Fibroblast of skin of right biceps (primary cell): Measurements from ENCODE around the gene MEAK7.

ENCODE experiments used
- DNase-seq: peaks from one replicate; pipeline ENCODE4 v3.0.0-alpha.2; 2013

The MEAK7 gene

DNA sequence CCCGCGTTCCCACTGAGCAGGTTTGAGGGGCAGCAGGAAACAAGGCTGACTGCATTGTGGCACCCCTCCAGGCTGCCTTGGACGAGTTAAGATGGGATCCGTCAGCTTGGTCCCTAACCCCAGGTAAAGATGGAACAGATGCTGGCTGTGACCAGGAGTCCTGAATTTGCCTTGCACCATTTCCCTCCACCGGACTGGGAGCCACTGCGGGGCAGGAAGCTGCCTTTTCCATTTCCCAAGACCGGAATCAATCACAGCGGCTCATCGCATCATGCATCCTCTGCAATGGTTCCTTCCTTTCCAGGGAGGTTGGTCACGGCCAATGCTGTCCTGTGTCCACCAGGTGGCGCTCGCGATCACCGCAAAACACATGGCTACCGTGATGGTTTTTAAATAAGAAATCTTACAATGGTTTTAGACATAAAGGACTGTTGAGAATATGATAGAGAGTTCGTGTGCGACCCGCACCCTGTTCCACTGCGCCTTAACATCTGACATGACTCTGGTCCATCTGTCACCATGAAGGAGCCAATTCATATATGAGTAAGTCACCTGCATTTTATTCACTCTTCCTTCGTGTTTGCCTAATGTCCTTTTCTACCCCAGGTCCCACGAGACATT, 6.8 kb upstream of the MEAK7 start:
- DNase-seq: peak; percentile 83

- DNase-seq: no peak
Measured at GRCh38 chr16:84509032-84509950, 4.8 kb upstream of the MEAK7 start.

DNA sequence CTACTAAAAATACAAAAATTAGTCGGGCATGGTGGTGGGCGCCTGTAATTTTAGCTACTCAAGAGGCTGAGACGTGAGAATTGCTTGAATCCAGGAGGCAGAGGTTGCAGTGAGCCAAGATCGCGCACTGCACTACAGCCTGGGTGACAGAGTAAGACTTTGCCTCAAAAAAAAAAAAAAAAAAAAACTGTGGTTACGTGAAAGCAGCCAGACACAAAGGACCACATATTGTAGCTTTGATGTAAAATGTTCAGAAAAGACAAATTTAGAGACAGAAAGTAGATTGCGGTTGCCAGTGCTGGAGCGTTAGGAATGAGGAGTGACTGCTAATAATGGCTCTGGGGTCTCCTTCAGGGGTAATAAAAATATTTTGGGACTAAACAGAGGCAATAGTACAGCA, 4.0 kb upstream of the MEAK7 start:
- DNase-seq: no peak

DNA sequence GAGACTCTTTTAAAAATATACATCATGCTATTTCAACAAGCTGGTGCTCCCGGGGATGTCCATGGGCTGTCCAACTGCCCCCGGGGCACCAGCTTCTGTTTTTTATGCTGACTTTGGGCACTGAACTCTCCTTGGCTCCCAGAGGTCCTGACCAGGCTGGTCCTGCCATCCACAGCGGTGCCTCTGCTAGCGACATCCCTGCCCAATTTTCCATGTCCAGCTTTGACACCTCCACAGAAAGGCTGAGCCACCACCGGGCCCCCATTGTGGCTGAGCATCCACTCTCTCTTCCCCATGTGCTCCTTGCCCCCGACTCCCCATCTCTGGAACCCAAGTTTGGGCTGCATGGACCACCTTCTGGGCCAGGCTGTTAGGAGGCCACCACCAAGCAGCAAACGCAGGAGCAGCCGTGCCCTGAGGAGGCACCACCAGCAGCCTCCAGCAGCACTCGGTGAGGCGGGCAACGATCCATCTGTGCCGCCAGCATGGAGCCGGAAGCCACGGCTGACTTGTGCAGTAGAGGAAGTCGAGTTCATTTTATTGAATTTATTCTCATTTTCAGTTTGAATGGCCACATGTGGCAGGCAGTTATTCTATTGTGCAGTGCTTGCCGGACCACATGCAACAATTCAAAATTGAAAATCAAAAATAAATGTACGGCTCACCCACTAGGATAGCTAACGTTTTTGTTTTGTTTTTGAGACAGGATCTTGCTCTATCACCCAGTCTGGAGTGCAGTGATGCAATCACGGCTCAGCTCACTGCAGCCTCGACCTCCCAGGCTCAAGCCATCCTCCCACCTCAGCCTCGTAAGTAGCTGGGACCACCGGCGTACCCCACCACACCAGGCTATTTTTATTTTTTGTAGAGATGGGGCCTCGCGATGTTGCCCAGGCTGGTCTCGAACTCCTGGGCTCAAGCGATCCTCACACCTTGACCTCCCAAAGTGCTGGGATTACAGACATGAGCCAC, 2.8 kb upstream of the MEAK7 start:
- peak; percentile 33 for DNase-seq

- no peak for DNase-seq
Measured at GRCh38 chr16:84505249-84506187, 1.1 kb upstream of the MEAK7 start.

DNA sequence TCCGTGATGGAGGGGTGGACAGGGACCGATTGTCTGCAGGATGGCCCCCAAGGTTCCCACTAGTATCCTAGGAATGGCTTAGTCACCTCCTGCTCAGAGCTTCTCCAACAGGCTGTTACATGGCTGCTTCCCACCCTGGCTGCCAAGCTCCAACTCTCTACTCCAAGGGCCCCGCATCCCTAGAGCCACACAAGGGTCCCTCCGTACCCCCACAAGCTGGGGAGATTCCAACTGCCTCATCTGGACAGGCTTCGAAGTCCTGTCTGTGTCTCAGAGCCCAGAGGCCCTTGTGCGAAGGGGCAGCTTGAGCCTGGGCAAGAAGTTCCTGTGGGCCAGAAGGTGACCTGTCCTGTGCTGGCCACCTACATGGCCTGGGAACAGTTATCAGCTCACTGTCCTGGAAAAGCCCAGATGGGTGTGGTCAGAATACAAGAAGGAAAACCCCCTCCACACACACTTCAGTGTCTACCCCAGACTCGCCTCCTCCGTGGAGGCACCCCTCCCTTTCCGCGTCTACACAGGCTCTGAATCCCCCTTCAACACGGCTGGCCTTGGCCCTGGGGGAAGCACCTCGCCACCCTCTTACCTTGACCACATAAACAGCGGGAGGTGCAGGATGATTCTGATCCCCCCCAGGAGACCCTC, 586 bp downstream of the MEAK7 start:
- peak; percentile 52 for DNase-seq

DNA sequence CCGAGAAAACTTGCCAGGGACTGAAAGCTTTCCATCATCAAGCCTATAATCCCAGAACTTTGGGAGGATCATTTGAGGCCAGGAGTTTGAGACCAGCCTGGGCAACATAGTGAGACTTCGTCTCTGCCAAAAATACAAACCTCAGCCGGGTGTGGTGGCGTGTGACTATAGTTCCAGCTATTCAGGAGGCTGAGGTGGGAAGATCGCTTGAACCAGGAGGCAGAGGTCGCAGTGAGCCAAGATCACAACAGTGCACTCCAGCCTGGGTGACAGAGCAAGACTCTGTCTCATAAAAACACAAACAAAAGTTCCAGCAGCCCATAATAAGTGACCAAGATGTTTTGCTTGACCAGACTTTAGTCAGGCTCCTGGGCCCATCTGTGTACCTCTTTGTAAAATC, 1.9 kb downstream of the MEAK7 start:
- DNase-seq: no peak

DNA sequence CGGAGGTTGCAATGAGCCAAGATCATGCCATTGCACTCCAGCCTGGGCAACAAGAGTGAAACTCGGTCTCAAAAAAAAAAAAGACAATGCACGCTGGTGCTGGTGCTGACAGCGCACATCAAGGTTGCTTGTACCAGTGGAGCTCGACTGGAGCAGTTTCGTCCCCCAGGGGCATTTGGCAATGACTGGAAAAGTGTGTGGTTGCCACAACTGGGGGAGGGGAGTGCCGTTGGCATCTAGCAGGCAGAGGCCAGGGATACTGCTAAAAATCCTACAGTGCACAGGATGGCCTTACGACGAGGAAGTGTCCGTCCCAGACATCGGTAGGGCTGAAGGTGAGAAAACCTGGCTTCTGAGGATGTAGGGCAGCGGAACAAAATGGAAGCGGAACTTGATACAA, 2.4 kb downstream of the MEAK7 start:
- no peak for DNase-seq

DNA sequence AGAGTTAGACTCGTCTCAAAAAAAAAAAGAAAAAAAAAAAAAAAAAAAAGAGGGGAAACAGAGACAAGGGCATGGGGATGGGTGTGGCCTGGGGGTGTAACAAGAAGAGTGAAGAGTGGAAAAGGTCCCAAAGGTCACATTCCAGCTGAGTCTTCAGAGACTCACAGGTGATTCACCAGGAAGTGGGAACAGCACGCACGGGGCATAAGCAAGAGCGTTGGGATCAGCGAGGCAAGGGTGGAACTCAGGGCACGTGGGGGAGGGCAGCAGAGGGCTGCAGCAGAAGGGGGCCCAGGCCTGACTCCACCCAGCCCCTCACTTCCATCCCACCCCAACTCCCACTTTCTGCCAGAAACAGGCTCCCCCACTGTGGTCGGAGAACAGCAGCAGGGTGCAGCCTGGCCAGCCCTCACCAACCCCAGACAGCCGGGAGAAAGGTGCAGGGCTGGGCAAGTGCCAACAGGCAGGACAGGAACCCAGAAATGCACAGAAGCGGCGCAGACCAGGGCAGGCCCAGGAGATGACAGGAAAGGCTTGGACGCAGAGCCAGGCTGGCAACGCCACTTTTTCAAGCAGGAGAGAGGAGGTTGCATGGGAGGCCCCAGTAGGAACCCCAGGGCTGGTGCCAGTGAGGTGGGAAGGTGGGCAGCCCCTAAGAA, 3.3 kb downstream of the MEAK7 start:
- peak; percentile 56 for DNase-seq

- no peak for DNase-seq
Measured at GRCh38 chr16:84500531-84500930, 3.9 kb downstream of the MEAK7 start.

DNA sequence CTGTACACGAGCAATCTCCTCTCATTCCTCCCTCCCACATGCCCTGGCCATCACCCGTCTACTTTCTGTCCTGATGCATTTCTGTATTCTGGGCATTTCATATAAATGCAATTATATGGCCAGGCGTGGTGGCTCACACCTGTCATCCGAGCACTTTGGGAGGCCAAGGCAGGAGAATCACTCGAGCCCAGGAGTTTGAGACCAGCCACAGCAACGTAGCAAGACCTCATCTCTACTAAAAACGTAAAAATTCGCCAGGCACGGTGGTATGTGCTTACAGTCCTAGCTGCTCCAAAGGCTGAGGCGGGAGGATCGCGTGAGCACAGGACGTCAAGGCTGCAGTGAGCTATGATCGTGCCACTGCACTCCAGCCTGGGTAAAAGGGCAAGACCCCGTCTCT, 4.8 kb downstream of the MEAK7 start:
- DNase-seq: no peak

GRCh38 chr16:84498859-84499620, 5.4 kb downstream of the MEAK7 start:
- DNase-seq: no peak

- DNase-seq: no peak
Measured at GRCh38 chr16:84498223-84498610, 6.2 kb downstream of the MEAK7 start.

DNA sequence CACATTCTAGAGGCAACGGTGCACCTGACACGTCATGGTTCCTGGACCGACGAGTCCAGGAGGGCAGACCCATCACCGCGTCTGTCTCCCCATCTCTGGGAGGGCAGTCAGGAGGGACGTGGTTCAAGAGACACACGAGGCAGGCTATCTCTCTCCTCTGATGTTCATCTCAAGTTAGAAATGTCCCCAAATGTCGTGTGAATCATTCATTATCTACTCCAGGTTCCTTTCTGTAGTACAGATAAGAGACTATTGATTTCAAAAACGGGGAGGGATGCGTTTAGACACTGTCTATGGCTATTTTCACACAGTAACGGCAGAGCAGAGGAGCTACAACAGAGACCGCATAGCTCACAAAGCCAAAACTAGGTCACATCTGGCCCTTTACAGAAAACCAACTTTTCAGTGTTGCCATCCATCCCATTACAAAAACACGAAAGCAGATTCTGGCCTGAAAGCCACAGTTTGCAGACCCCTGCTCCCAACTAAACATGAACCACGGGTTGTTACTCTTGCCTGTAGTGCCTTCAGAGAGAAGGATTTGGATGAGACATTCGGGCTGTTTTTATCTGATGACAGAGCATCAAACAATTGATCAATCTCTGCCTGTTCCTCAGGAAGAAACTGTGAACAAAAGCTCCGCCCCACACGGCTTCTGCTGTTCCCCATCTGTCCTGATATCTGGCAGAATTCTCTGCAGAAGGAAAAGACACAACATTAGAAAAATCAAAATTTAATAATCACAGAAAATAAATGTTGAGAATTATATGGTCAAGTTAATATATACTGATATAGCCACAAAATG, 6.8 kb downstream of the MEAK7 start:
- no peak for DNase-seq

- no peak for DNase-seq
Measured at GRCh38 chr16:84496991-84497390, 7.5 kb downstream of the MEAK7 start.

DNA sequence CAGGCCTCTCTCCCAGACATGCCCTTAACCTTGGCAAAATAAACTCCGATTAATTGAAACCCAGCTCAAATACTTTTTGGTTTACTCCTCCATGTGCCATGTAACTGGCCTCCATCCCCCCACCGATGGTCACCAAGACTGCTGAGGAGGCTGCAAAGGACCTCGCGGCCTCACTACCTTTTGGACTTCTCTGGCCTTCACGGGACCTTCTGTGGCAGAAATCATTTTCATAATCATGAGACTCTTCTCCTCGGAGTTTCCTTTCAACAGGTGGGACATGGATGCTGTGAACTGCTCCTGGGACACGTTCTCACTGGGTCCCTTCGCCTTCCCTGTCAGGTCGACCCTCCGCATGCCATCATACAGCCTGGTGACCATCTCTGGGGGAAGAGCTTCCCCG, 9.0 kb downstream of the MEAK7 start:
- no peak for DNase-seq

DNA sequence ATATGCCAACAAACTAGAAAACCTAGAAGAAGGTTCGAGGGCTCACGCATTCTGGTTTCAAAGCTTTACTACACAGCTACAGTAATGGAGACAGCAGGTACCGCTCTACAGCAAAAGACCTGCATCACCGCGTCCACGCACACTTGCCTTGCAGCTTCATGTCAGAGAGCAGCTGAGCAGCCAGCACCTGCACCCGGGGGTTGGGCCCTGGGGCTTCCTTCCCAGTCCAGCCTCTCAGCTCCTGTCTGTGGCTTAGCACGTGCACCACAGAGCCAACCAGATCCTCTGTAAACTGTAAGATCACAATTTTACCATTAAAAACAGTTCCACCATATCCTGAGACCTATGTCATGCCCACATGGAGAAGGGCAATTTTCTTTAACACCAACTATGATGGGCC, 15.3 kb downstream of the MEAK7 start:
- DNase-seq: no peak

DNA sequence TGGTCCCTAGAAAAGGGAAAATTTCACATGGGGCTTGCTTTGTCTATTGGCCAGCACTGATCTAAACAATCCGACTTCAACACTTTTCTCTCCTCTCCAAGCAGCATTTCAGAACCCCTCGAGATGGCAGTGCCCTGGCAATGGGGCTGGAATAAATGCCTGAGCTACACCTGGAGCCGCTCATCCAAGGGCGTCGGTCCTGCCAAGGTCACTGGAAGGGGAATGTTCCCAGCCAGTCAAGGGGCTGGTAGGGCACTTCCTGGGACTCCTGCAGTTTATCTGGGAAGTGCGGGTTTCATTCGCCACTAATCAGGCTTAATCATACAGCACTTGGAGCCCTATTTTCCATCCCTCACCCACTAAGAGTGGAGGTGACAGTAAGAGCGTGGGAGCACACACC, 17.1 kb downstream of the MEAK7 start:
- no peak for DNase-seq

- no peak for DNase-seq
Measured at GRCh38 chr16:84486551-84487235, 17.8 kb downstream of the MEAK7 start.
